Smooth muscle cell (in vitro differentiated cells): ENCODE data around the gene ZFP90. TPM values are rescaled to one million over a fixed set of nuclear protein-coding genes. Genes with fewer than 3 reads are reported as not detected.

ENCODE experiments used
- DNase-seq: peaks from one replicate; lab custom pipeline; 2025; ENCODE audit not compliant: unreplicated experiment; lab: John Stamatoyannopoulos, UW
- H2AFZ ChIP-seq: fragments of 200-600 bp; sonication (generic); 2 replicates; pipeline ENCODE4 v1.6.0; 2016; ENCODE audit warnings: antibody characterized with exemption, low read depth, mild to moderate bottlenecking
- H3F3A ChIP-seq: fragments of 200-600 bp; sonication (generic); 2 replicates; pipeline ENCODE4 v1.6.0; 2017; ENCODE audit warnings: antibody characterized with exemption, low read depth
- H3K27ac ChIP-seq: fragments of 200-600 bp; sonication (generic); 2 replicates; pipeline ENCODE4 v1.5.1; 2016; ENCODE audit warnings: low read depth, mild to moderate bottlenecking
- H3K27me3 ChIP-seq: fragments of 200-600 bp; sonication (generic); 2 replicates; pipeline ENCODE4 v1.6.1; 2016; ENCODE audit warnings: low read depth, mild to moderate bottlenecking
- H3K36me3 ChIP-seq: fragments of 200-600 bp; sonication (generic); 2 replicates; pipeline ENCODE4 v1.5.1; 2016; ENCODE audit warnings: low read depth
- H3K4me1 ChIP-seq: fragments of 200-600 bp; sonication (generic); 2 replicates; pipeline ENCODE4 v1.5.1; 2016; ENCODE audit warnings: low read depth
- H3K4me2 ChIP-seq: fragments of 200-600 bp; sonication (generic); 2 replicates; pipeline ENCODE4 v1.6.0; 2016; ENCODE audit warnings: mild to moderate bottlenecking
- H3K4me3 ChIP-seq: fragments of 200-600 bp; sonication (generic); 2 replicates; pipeline ENCODE4 v1.5.1; 2016; ENCODE audit warnings: mild to moderate bottlenecking
- H3K79me2 ChIP-seq: fragments of 200-600 bp; sonication (generic); 2 replicates; pipeline ENCODE4 v1.6.0; 2016; ENCODE audit warnings: low read depth, mild to moderate bottlenecking
- H3K9ac ChIP-seq: fragments of 200-600 bp; sonication (generic); 2 replicates; pipeline ENCODE4 v1.6.0; 2016; ENCODE audit warnings: low read depth
- H3K9me3 ChIP-seq: fragments of 200-600 bp; sonication (generic); replicated peaks from 2 replicates; pipeline ENCODE4 v1.5.1; 2016; ENCODE audit warnings: low read depth
- H4K20me1 ChIP-seq: fragments of 200-600 bp; sonication (generic); 2 replicates; pipeline ENCODE4 v1.6.0; 2016; ENCODE audit warnings: low read depth
- CTCF ChIP-seq: fragments of 200-600 bp; sonication (generic); IDR thresholded peaks from 2 replicates; pipeline ENCODE4 v1.5.1; 2017; ENCODE audit warnings: borderline replicate concordance, mild to moderate bottlenecking, antibody characterized with exemption; ENCODE audit not compliant: insufficient read depth, poor library complexity, severe bottlenecking
- WGBS: methylation state at CpG from one replicate; pipeline ENCODE4 v1.1.7; 2016; ENCODE audit warnings: low lambda C conversion rate; 5-methylcytosine and 5-hydroxymethylcytosine counted together
- polyA plus RNA-seq: library from polyadenylated mRNA; unstranded; fragments of >200 nt; fragmentation: Nextera tagmentation; extraction: Ambion mirVana; gene quantifications from 2 replicates; pipeline ENCODE4 v1.2.1, GENCODE V29; 2016
- total RNA-seq: library from RNA; depleted of rRNA; stranded (reverse); fragments of >200 nt; gene quantifications from 2 replicates; pipeline ENCODE4 v1.2.3, GENCODE V29; 2014

Gene ZFP90
- total and polyA plus RNA-seq, 2 experiments from 2014 or later, result 14.9 to 35.1 TPM

- H3K79me2 ChIP-seq, result no peaks in the 10 kb centered on the region
- no peak overlapping the region for H3K4me3 ChIP-seq
- H3K36me3 ChIP-seq, result no peaks in the 10 kb centered on the region
- no peaks in the 10 kb centered on the region for H3K9me3 ChIP-seq
- no peak overlapping the region for H3K27ac ChIP-seq
- no peak for TF ChIP-seq CTCF
- WGBS, result 74% methylated on average over 8 of the region's 8 CpGs
- H4K20me1 ChIP-seq, result no peaks in the 10 kb centered on the region
- no peaks in the 10 kb centered on the region for H3K4me1 ChIP-seq
- no peak overlapping the region for H2AFZ ChIP-seq
- no peak overlapping the region for H3K9ac ChIP-seq
- H3F3A ChIP-seq, result no peaks in the 10 kb centered on the region
- H3K4me2 ChIP-seq, result no peak overlapping the region
- H3K27me3 ChIP-seq, result no peaks in the 10 kb centered on the region
- DNase-seq, result no peak
Measured at GRCh38 chr16:68508013-68508412, 31.1 kb upstream of the ZFP90 start.

GRCh38 chr16:68508641-68509240 is 30.4 kb upstream of the ZFP90 start:
- Histone ChIP-seq H3K36me3 (no peaks in the 10 kb centered on the region), H3K27me3 (no peaks in the 10 kb centered on the region), H3F3A (no peaks in the 10 kb centered on the region), H3K4me1 (no peaks in the 10 kb centered on the region), H3K27ac (no peak overlapping the region), H2AFZ (no peak overlapping the region), H3K9ac (no peak overlapping the region), H3K79me2 (no peaks in the 10 kb centered on the region), H3K4me3 (no peak overlapping the region), H4K20me1 (no peaks in the 10 kb centered on the region), H3K4me2 (no peak overlapping the region), H3K9me3 (no peaks in the 10 kb centered on the region)
- TF ChIP-seq CTCF, result no peak
- no peak for DNase-seq
- 92% methylated on average over 6 of the region's 7 CpGs for WGBS

- no peak for DNase-seq
- no peak overlapping the region for H3K9ac ChIP-seq
- H4K20me1 ChIP-seq, result no peaks in the 10 kb centered on the region
- no peaks in the 10 kb centered on the region for H3F3A ChIP-seq
- no peaks in the 10 kb centered on the region for H3K9me3 ChIP-seq
- H3K79me2 ChIP-seq, result no peaks in the 10 kb centered on the region
- WGBS, result 91% methylated on average over 6 of the region's 6 CpGs
- TF ChIP-seq CTCF, result no peak
- H2AFZ ChIP-seq, result no peak overlapping the region
- no peaks in the 10 kb centered on the region for H3K27me3 ChIP-seq
- no peak overlapping the region for H3K27ac ChIP-seq
- H3K36me3 ChIP-seq, result no peaks in the 10 kb centered on the region
- no peak overlapping the region for H3K4me2 ChIP-seq
- no peaks in the 10 kb centered on the region for H3K4me1 ChIP-seq
- H3K4me3 ChIP-seq, result no peak overlapping the region
Measured at GRCh38 chr16:68509381-68509780, 29.7 kb upstream of the ZFP90 start.

- Histone ChIP-seq H3K27ac (no peak overlapping the region), H3K4me3 (no peak overlapping the region), H3K9ac (no peak overlapping the region), H3K36me3 (no peaks in the 10 kb centered on the region), H4K20me1 (no peaks in the 10 kb centered on the region), H3K27me3 (no peaks in the 10 kb centered on the region), H2AFZ (no peak overlapping the region), H3F3A (no peaks in the 10 kb centered on the region), H3K79me2 (no peaks in the 10 kb centered on the region), H3K9me3 (no peaks in the 10 kb centered on the region), H3K4me2 (no peak overlapping the region), H3K4me1 (no peaks in the 10 kb centered on the region)
- DNase-seq, result no peak
- WGBS, result 98% methylated on average over 3 of the region's 3 CpGs
- TF ChIP-seq CTCF, result no peak
Measured at GRCh38 chr16:68510775-68511174, 28.3 kb upstream of the ZFP90 start.
